K562 treated with DMSO at 1 percent for 4 hours (cell line): ENCODE results near the gene GATD1. TPM values are rescaled to one million over a fixed set of nuclear protein-coding genes. Genes with fewer than 3 reads are reported as not detected.

Experiments
- total RNA-seq: library from RNA; unstranded; fragments of 300-600 nt; gene quantifications from 2 replicates; pipeline ENCODE4 v1.2.3, GENCODE V29; 2022; ENCODE audit not compliant: insufficient read depth

Gene GATD1, protein sequence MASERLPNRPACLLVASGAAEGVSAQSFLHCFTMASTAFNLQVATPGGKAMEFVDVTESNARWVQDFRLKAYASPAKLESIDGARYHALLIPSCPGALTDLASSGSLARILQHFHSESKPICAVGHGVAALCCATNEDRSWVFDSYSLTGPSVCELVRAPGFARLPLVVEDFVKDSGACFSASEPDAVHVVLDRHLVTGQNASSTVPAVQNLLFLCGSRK
- 42.0 and 45.9 TPM in 2 replicates for total RNA-seq

GRCh38 chr11:777288-778255, at the start of gene GATD1:
GATD1 (minus strand) TSS chr11:777487; CDS start chr11:777462, 25 bp downstream.

DNA sequence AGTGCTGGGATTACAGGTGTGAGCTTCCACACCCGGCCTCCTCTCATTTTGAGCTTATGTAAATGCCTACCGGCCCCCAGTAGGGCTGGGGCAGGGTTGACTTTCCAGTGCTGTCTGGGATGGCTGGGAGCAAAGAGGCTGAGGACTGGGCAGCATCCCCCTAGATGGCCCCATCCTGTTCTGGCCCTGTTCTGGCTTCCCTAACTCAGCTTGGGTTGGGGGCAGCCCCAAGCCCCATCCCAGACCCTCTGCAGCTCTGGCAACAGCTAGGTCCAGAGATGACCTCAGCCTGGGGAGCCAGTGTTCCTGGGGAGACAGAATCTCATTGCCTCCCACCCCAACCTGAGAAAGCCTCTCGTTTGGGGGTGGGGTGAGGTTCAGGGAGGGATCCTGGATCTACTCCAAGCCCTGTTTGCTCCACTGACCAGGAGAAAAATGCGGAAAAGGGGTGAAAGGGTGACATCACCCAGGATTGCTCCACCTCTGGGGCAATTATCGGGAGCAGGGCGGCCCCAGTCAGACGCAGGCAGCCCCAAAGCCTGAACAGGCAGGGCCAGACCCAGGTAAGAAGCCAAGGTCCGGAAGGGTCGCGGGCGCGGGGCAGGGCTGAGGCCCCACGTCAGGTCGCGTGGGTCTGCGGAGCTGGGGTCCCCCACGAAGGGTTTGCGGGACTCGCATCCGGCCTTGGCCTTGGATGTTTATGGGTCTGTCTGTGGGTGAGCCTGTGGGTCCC, 41.3 kb upstream of the GATD1 start, which contains the start of gene PNPLA2:
TSS of gene PNPLA2 (plus strand) at position 519 of the 733 bp plus-strand sequence. CDS start 805 bp downstream, outside the sequence.

DNA sequence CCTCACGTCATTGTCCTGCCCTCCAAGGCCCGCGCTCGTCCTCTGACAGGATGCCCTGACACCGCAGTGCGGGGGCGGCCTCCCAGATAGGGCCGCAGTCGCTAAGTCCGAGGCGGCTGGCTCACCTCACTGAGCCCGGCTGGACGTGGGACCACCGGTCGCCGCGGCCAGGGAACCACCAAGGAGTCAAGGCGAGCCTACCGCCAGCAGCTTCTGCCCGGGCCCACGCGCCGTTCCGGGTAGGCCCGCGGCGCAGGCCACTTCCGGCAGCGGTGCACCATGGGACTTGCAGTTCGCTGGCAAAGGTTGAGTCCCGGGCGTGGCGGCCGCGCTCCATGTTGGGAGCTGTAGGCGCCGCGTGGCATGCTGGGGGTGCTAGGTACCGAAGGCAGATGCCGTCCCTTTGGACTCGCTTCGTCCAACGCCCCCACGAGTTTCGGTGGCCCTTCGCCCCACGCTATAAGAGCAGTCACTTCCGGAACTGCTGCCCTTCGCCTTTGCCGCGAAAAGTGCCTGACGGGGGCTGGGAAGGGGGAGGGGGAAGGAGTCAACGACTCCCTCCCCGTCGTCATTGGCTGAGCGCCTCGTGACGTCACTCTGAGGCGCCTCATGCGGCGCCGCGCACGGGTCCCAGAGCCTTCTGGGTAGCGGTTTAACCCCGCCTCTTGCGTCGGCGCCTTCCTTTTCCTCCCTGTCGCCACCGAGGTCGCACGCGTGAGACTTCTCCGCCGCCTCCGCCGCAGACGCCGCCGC, 32.2 kb upstream of the GATD1 start, which contains the start of gene RPLP2:
TSS of gene RPLP2 (plus strand) at position 681 of the 753 bp plus-strand sequence. CDS start 268 bp downstream, outside the sequence.

DNA sequence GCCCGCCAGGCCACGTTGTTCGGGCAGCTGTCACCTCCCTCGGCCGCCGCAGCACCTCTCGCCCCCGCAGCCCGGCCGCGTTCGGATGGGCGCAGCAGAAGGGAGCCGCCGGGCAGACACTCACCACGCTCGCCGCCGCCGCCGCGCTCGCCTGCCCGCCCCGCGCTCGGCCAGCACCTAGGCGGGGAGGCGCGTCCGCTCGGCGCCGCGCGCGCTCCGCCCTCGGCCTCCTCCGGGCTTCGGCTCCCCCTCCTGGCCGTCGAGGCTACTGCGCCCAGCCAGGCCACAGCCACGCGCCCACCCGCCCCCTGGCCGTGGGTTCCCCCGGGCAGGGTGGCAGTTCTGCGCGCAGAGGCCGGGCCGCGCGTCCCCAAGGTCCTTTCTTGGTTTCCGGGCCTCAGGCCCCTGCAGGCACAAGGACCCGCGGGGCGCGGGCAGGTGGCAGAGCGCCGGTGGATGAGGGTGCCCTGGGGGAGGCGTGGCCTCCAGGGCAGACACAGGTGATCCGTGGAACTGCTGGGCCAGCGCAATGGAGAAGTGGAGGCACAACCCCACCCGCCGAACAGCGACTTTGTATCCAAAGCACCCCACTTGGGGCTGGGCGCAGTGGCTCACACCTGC, 20.9 kb upstream of the GATD1 start, which contains the start of gene SLC25A22:
TSS of gene SLC25A22 (minus strand) at position 189 of the 621 bp plus-strand sequence. CDS start 3,275 bp downstream, outside the sequence.

DNA sequence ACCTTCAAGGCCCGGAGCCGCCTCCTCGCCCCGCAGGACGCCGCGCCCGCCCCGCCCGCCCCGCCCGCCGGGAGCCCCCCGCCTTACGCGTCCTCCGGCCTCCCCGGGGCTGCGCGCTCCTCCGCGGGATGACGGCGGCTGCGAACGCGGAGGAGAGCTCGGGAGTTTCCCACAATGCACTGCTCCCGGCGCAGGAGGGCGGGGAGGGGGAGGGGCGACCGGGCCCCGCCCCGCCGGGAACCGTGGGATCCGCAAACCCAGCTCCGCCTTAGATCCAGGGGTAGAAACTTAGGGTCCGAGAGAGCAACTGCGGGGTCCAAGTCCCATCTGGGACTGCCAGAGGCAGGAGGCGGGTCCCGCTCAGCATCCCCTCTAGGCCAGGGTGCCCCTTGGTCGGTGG, 12.7 kb upstream of the GATD1 start, which contains the start of gene CEND1:
TSS of gene CEND1 (minus strand) at position 148 of the 400 bp plus-strand sequence. CDS start 1,514 bp downstream, outside the sequence.

GRCh38 chr11:747158-748006, 29.9 kb downstream of the GATD1 start, which contains the start of gene TALDO1:
TALDO1 (plus strand) TSS chr11:747464; CDS start chr11:747482, 18 bp downstream.

Other genes starting within 250 kb of the GATD1 start
- gene HRAS, start 241.9 kb downstream of the GATD1 start, total RNA-seq: 34.8 and 44.7 TPM in 2 replicates
- gene LRRC56, start 240.0 kb downstream of the GATD1 start, total RNA-seq: 2.4 and 3.2 TPM in 2 replicates
- gene LMNTD2, start 216.7 kb downstream of the GATD1 start, total RNA-seq: 4.5 and 5.5 TPM in 2 replicates
- 41.0 and 43.1 TPM in 2 replicates for gene RASSF7, start 216.5 kb downstream of the GATD1 start, total RNA-seq
- 11.7 and 15.2 TPM in 2 replicates for gene PHRF1, start 201.0 kb downstream of the GATD1 start, total RNA-seq
- 31.7 and 39.7 TPM in 2 replicates for gene IRF7, start 161.5 kb downstream of the GATD1 start, total RNA-seq
- gene CDHR5, start 152.5 kb downstream of the GATD1 start, total RNA-seq: not detected in 2 replicates
- not detected in 2 replicates for gene SCT, start 150.3 kb downstream of the GATD1 start, total RNA-seq
- gene DRD4, start 140.2 kb downstream of the GATD1 start, total RNA-seq: 1.4 TPM in 1 of 2 replicates, not detected in the other
- gene DEAF1, start 82.3 kb downstream of the GATD1 start, total RNA-seq: 59.9 TPM in 2 replicates
- 22.2 and 31.1 TPM in 2 replicates for gene TMEM80, start 81.7 kb downstream of the GATD1 start, total RNA-seq
- 6.0 and 9.8 TPM in 2 replicates for gene EPS8L2, start 71.3 kb downstream of the GATD1 start, total RNA-seq
- 697 and 710 TPM in 2 replicates for gene TALDO1, start 30.0 kb downstream of the GATD1 start, total RNA-seq
- gene CEND1, start 12.6 kb upstream of the GATD1 start, total RNA-seq: 0.40 TPM in 1 of 2 replicates, not detected in the other
- gene SLC25A22, start 20.8 kb upstream of the GATD1 start, total RNA-seq: 27.7 and 36.2 TPM in 2 replicates
- gene PIDD1, start 27.7 kb upstream of the GATD1 start, total RNA-seq: 19.8 and 23.6 TPM in 2 replicates
- 1,747 and 1,782 TPM in 2 replicates for gene RPLP2, start 32.5 kb upstream of the GATD1 start, total RNA-seq
- 126 and 160 TPM in 2 replicates for gene PNPLA2, start 41.4 kb upstream of the GATD1 start, total RNA-seq
- gene CRACR2B, start 50.4 kb upstream of the GATD1 start, total RNA-seq: 34.6 and 39.1 TPM in 2 replicates
- gene CD151, start 55.5 kb upstream of the GATD1 start, total RNA-seq: 155 and 161 TPM in 2 replicates
- gene POLR2L, start 65.0 kb upstream of the GATD1 start, total RNA-seq: 30.3 and 50.1 TPM in 2 replicates
- 21.7 and 23.7 TPM in 2 replicates for gene TSPAN4, start 65.4 kb upstream of the GATD1 start, total RNA-seq
- gene CHID1, start 133.3 kb upstream of the GATD1 start, total RNA-seq: 66.3 and 73.9 TPM in 2 replicates
- 36.8 TPM in 2 replicates for gene AP2A2, start 148.4 kb upstream of the GATD1 start, total RNA-seq